Glutamatergic neuron (in vitro differentiated cells): Measurements from ENCODE around the gene BCAR3. TPM values are rescaled to one million over a fixed set of nuclear protein-coding genes. Genes with fewer than 3 reads are reported as not detected.

Experiments
- DNase-seq: peaks from one replicate; pipeline ENCODE4 v3.0.0; 2022
- H3K27ac Mint-ChIP-seq: one replicate; pipeline ENCODE4 v1.8.0; 2020; ENCODE audit warnings: mild to moderate bottlenecking, mixed read lengths, inconsistent platforms; ENCODE audit not compliant: unreplicated experiment
- H3K27me3 Mint-ChIP-seq: one replicate; pipeline ENCODE4 v1.8.0; 2020; ENCODE audit warnings: mild to moderate bottlenecking, moderate library complexity, mixed read lengths, inconsistent platforms; ENCODE audit not compliant: unreplicated experiment
- H3K36me3 Mint-ChIP-seq: one replicate; pipeline ENCODE4 v1.8.0; 2020; ENCODE audit warnings: mild to moderate bottlenecking, mixed read lengths, inconsistent platforms; ENCODE audit not compliant: unreplicated experiment
- H3K4me1 Mint-ChIP-seq: one replicate; pipeline ENCODE4 v1.8.0; 2020; ENCODE audit warnings: mild to moderate bottlenecking, low read depth, mixed read lengths, inconsistent platforms; ENCODE audit not compliant: unreplicated experiment
- H3K4me3 Mint-ChIP-seq: one replicate; pipeline ENCODE4 v1.8.0; 2020; ENCODE audit warnings: mild to moderate bottlenecking, mixed read lengths, inconsistent platforms; ENCODE audit not compliant: unreplicated experiment
- H3K9me3 Mint-ChIP-seq: one replicate; pipeline ENCODE4 v1.8.0; 2020; ENCODE audit warnings: mild to moderate bottlenecking, moderate library complexity, mixed read lengths, inconsistent platforms; ENCODE audit not compliant: unreplicated experiment
- CTCF ChIP-seq: fragments of 200-600 bp; sonication (generic); IDR thresholded peaks from one replicate; pipeline ENCODE4 v1.5.0; 2021; ENCODE audit not compliant: partially characterized antibody, unreplicated experiment
- total RNA-seq: library from RNA; stranded (reverse); fragmentation: NEBNext Ultra II Directional; extraction: Animal tissue kit (Norgen Biotek cat#: 25700); gene quantifications from one replicate; pipeline ENCODE4 v1.2.1, GENCODE V29; 2021; ENCODE audit not compliant: unreplicated experiment

BCAR3 gene
- total RNA-seq, 1 donor from 2014 or later, result 12.8 TPM

GRCh38 chr1:93707956-93708355 lies 26.3 kb upstream of the BCAR3 start:
- Mint-ChIP-seq H3K4me3 (no peak overlapping the region), H3K27me3 (peaks cover 2% of the 10 kb centered on the region), H3K27ac (no peak overlapping the region), H3K36me3 (no peaks in the 10 kb centered on the region), H3K4me1 (peaks cover 10% of the 10 kb centered on the region), H3K9me3 (peaks cover 2% of the 10 kb centered on the region)
- DNase-seq, result no peak
- TF ChIP-seq CTCF, result no peak

- H3K27me3 Mint-ChIP-seq, result peaks cover 2% of the 10 kb centered on the region
- no peak overlapping the region for H3K27ac Mint-ChIP-seq
- no peak for TF ChIP-seq CTCF
- no peak overlapping the region for H3K4me3 Mint-ChIP-seq
- H3K4me1 Mint-ChIP-seq, result peaks cover 18% of the 10 kb centered on the region
- no peaks in the 10 kb centered on the region for H3K9me3 Mint-ChIP-seq
- no peaks in the 10 kb centered on the region for H3K36me3 Mint-ChIP-seq
- no peak for DNase-seq
Measured at GRCh38 chr1:93705892-93706500, 24.4 kb upstream of the BCAR3 start.

GRCh38 chr1:93704052-93704451 lies 22.4 kb upstream of the BCAR3 start:
- DNase-seq, result no peak
- H3K9me3 Mint-ChIP-seq, result no peaks in the 10 kb centered on the region
- no peak overlapping the region for H3K27ac Mint-ChIP-seq
- H3K4me3 Mint-ChIP-seq, result no peak overlapping the region
- no peaks in the 10 kb centered on the region for H3K36me3 Mint-ChIP-seq
- H3K4me1 Mint-ChIP-seq, result peaks cover 19% of the 10 kb centered on the region
- TF ChIP-seq CTCF, result no peak
- peaks cover 2% of the 10 kb centered on the region for H3K27me3 Mint-ChIP-seq

- no peak for TF ChIP-seq CTCF
- peaks cover 2% of the 10 kb centered on the region for H3K27me3 Mint-ChIP-seq
- H3K9me3 Mint-ChIP-seq, result no peaks in the 10 kb centered on the region
- H3K4me3 Mint-ChIP-seq, result no peak overlapping the region
- H3K36me3 Mint-ChIP-seq, result no peaks in the 10 kb centered on the region
- no peak overlapping the region for H3K27ac Mint-ChIP-seq
- peaks cover 16% of the 10 kb centered on the region for H3K4me1 Mint-ChIP-seq
- no peak for DNase-seq
Measured at GRCh38 chr1:93703643-93704042, 22.0 kb upstream of the BCAR3 start.

- no peaks in the 10 kb centered on the region for H3K9me3 Mint-ChIP-seq
- H3K27me3 Mint-ChIP-seq, result peaks cover 2% of the 10 kb centered on the region
- H3K36me3 Mint-ChIP-seq, result no peaks in the 10 kb centered on the region
- H3K27ac Mint-ChIP-seq, result no peak overlapping the region
- H3K4me3 Mint-ChIP-seq, result no peak overlapping the region
- no peak for DNase-seq
- TF ChIP-seq CTCF, result no peak
- H3K4me1 Mint-ChIP-seq, result peaks cover 13% of the 10 kb centered on the region
Measured at GRCh38 chr1:93702828-93703183, 21.2 kb upstream of the BCAR3 start.
